ENCODE data around the gene AAR2.

GRCh38 chr20:36249450-36249849 lies 13.2 kb downstream of the AAR2 start:
- TF ChIP-seq CTCF (IDR thresholded peaks at IDR 0.05), result no peak
- TF ChIP-seq EZH2 (IDR thresholded peaks at IDR 0.05), result no peak
